Stimulated activated CD8-positive, alpha-beta memory T cell treated with anti-CD3 and anti-CD28 coated beads, Interleukin-7, amount 100 ng/mL, for 24 hours (primary cell): ENCODE data around the gene KCNMB1.
"Not testable (repeated sequence)": the region's sequence is repeated elsewhere in the genome, so short reads cannot be mapped to it uniquely, and the experiment has no call there.

Experiments
- DNase-seq: peaks from one replicate; pipeline ENCODE4 v3.0.0-alpha.2; 2020; ENCODE audit warnings: low read depth

Gene KCNMB1

DNA sequence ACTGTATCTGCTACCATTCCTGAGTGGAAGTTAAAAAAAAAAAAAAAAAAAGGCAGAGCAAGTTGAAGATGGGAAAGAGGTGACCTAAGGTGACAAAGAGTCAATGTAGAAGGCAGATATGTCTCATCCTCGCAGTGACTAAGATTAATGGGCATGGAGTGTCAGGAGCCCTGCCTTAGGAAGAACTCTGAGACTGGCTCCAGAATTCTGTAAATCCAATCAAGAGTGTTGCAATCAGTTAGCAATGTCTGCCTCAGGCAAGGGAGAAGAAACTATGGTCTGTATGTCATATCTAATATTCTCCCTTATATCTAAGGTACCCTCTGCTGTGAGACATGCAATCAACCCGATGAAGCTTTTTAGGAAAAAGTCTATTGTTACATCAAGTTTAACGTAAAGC lies 24.7 kb upstream of the KCNMB1 start:
- DNase-seq: no peak

DNA sequence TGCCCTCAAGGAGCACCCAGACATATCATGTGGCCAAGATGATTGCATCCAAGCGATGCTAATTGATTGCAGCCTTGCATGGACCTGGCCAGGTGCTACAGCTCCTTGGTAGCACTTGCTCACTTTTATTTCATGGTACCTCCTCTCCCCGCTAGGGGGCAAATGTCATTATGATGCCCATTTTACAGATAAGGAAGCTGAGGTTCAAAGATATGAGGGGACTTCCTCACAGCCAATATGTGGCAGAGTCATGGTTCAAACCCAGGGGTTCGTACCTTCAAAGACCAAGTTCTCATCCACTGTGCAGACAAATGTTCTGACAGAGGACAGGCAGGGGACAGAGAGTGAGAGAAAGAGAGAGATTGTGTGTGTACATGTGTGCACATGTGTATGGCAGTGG lies 21.9 kb upstream of the KCNMB1 start:
- no peak for DNase-seq

DNA sequence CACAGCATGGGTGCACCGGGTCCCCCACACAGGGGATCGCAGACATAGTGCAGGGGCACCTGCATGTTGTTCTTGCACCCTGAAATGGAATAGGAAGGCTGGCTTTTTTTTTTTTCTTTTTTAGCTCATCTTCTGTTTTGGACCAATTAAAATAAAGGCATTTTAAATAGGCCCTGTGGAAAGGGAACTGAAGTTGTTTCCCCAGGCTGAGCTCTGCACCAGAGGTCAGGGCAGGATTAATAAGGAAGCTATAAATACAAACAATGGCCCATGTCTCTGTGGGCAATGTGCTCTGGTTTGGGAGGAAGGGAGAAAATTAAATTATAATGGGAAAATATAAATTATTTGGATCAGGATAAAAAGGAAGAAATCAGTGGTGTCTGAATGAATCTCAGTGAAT lies 21.2 kb upstream of the KCNMB1 start:
- DNase-seq: no peak

DNA sequence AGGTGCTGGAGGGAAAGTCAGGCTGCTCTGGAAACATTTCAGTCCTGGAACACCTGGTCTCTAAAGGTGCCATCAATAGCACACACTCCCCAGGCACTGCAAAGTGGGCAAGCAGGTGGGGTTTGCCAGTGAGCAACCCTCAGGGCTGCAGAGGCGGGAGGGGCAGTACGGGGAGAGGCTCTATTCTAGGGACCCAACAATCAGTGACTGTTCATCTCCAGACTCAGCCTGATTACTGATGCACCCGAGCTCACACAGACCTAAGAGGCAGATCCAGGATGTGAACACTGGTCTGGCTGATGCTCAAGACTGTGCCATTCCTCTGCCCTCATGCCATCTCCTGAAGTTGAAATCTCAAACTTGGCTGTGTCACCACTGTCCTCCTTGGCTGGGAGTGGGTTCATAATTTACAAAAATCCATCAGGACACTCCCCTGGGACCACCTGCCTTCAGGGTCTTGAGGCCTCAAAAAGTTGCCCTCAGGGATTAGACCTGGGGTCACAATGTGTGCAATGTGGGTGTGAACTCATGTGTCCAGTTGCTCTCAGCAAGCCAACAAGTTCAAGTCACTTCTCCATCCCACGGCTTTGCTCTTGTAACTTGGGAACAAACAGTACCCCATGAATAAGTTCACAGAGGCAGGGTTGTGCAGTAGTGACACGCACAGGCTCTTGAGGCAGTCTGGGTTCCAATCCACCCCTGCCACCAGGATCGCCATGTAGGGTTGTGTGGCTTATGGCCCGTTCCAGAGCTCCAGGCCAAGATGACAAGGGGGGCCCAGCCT lies 19.9 kb upstream of the KCNMB1 start:
- DNase-seq: no peak

DNA sequence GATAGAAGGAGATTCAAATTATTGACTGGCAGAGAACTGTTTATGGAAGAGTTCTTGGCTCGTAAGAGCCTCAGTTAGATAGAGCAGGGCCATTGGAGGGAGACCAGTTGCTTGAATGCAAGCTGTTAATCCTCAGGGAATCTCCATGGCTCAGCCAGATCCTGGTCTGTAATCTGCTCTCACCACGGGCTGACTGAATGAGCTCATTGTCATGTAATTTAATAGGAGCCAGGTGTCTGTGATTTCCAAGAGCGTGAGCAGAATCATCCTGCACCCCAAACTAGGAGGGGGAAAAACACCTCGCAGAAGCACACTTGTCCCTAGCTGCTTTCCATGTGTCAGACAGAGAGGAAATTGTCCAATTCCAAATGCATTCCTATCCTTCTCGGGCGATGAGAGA lies 19.1 kb upstream of the KCNMB1 start:
- no peak for DNase-seq

DNA sequence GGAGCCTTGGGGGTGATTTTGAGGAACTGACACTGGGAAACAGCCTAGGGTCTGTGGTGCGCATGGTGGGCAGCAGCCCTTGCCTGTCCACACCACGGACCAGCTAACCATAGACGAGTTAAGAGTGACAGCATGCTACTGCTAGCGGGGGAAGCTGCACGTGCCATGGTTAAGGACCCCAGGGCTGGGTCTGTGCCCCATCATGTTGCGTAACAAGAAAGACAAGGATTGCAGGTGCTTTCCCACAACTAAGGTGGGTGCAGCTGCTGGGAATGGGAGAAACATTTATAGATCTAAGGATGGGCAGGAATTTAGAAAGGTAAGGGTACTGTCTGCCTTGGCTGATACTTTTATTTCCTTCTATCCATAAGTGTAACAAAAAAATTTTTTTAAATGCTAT lies 17.9 kb upstream of the KCNMB1 start:
- DNase-seq: no peak

DNA sequence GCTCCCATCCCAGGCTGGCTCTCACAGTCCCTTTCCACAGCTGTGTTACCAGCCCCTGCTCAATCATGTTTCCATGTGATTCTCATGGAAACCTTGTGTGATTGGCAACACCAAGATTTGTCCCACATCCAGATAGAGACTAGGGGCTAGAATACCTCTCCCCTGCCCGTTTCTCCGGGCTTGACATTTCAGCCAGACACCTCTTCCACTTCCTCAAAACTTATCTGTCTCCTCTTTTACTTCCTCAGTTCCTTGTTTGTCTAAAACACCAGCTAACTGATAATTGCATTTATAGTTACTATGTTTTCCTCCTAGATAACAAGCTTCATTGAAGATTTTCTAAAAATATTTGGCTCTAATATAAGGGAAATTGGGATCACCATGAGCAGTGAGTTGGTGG lies 16.6 kb upstream of the KCNMB1 start:
- DNase-seq: no peak

DNA sequence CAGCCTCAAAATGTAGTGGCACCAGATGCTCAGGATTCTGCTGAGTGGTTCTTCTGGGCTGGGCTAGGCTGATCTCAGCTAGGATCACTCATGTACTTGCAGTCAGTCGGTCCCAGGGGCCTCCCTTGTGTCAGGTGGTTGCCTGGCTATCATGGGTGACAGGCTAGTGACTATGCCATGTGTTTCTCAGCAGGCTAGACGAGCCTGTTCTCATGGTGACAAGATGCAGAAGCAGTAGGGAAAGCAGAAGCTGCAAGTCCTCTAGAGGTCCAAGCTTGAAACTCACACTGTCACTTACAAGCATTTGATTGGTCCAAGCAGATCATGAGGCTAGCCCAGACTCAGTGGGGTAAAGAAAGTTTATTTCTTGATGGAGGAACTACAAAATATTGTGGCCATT lies 15.2 kb upstream of the KCNMB1 start:
- no peak for DNase-seq

DNA sequence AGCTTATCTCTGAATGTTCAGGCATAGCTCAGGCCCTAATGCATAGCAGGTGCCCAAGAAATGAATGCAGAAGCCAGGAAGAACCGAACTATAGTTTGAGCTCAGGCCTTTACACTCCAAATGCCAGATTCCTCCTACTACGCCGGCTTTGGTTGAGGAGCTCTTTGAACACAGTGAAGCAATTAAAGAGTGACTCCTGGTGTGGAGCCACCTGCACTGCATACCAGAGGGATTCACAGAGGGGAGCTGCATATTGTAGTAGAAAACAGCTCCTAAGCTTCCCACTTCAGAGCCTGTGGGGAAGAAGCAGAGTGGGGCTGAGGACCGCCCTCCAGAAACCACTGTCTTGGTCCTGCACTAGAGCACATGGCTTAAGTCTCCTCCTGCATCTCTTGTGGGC lies 14.5 kb upstream of the KCNMB1 start:
- DNase-seq: no peak

DNA sequence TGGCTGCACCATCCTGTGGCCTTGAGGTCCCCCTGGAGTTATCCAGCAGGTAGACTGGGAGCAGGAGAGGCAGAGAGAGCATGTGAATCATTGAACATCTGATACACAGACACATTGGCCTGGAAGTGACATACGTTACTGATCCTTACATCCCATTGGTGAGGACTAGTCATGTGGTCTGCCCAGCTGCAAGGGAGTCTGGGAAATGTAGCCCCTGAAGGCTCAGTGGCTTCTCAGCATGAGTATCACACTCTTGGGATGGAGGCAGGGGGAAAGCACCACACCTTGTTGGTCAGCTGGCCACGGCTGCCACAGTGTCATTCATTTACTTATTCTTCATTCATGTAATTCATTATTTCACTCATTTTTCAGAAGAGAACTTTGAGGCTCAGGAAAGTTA lies 13.3 kb upstream of the KCNMB1 start:
- no peak for DNase-seq

DNA sequence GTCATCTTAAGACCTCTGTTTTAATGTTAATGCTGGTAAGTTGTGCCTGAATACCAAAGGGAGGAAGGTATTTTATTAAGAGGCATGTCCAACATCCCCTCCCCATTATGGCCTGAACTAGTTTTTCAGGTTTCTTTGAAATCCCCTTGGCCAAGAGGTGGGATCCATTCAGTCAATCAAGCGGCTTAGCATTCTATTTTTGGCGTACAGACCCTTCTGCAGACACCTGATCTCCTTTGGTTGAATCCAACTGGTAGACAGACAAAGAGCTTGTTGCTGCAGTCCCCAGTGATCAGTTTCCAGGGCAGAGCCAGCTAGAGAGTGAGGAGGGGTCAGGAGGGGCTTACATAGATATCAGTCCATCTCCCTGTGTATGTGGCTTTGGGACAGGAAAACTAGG lies 7.9 kb upstream of the KCNMB1 start:
- DNase-seq: no peak

DNA sequence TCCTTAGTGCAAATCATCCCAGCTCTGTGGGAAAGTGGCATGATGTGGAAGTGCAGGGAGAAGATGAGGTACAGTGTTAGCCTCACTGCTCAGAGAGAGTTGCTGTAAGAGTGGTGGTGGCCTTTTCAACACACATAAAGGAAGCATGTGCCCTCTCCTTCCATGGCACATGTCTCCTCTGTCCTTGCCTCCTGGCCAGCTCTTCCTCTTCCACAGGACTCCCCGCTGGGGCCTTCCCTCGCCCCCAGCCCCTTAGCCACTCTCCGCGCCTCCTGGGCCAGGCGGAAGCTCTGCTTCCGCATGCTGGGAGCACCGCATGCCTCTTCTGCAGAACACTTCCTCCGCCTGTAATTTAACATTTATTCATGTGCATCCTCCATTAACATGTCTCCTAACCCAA lies 4.8 kb upstream of the KCNMB1 start:
- DNase-seq: no peak

DNA sequence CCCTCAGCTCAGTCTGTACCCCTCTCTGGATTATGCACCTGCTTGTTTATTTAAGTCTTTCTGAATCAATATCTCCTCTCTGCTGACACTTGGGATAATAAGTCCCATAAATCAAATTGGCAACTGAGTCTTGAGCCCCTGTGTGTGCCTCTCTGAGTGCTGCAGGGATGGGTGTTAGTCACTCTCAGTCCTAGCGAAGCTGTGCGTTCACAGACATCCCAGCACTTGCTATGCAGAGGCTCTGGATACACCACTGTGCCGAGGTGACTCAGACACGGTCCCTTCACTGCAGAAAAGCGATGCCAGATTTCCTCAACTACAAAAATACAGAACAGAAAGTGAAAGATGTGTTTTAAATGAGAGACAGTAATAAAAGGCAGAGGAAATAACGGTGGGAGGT lies 4.1 kb upstream of the KCNMB1 start:
- no peak for DNase-seq

DNA sequence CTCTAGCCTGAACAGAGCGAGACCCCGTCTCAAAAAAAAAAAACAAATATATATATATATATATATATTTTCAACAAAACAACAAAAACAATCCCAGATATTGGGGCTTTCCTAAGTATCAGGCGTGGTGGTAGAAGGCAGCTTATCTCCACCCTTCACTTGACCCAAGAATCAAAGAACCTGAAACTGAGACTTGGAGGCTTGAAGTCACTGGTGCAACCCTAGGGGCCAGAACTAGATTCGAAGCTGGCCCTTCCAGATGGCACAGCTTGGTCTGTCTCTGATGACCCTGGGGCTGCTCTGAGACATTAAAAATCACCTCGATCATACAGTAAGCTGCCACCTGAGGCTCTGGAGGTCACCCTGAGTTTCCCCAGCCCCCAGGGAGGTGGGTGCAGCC lies 1.3 kb upstream of the KCNMB1 start:
- DNase-seq: no peak

DNA sequence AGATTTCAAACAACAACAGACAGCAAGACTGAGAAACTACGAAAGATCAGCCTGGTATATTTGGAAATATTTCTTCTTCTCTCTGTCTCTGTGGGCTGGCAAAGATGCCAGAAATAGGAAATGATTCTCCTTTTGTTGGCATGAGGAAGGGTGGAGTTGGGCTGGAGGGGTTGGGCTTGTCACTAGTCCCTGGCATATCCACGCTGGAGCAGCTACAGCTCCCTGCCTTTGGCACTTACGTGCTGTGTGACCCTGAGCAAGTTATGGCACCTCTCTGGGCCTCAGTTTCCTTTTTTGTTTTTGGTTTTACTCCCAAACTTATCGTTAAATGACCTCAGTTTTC lies 354 bp upstream of the KCNMB1 start:
- no peak for DNase-seq

DNA sequence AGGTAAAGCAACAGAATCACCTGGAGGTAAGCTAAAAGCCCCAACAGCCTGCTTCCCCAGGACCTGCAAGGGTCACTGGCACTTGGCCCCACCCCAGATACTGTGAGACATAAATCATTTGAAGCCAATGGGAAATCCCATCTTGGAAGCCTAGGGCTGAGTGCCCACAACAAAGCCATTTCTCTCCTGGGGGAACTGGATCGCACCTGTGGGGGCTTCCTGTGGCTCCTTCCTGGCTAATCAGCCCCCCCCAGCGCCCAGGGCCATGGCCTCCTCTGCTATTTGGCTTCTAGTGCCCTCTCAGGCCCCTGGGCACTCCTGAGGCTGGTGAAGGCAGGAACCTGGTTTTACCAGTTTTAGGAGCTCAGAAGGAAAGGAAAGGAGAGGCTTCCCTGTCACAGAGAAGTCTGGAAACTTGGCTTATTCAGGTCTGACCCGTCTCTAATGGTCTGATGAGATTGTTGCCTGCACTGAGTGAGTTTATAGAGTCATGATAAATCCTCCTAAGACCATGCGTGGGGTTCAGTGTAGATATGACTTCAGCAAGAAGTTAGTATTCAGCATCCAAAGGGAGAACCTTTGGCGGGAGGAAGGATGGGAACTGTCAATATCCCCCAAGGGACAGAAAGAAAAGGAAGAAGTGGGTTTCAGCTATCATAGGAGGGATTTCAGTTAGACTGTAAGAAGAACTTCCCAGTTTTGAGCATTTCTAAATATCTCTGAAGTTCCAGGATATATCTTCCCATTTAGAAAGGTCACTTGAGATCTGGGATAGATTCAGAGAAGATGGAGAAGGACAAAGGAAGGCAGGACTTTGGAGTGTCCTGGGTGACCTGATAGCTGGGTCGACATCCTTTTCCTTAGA lies 1.2 kb downstream of the KCNMB1 start:
- no peak for DNase-seq

DNA sequence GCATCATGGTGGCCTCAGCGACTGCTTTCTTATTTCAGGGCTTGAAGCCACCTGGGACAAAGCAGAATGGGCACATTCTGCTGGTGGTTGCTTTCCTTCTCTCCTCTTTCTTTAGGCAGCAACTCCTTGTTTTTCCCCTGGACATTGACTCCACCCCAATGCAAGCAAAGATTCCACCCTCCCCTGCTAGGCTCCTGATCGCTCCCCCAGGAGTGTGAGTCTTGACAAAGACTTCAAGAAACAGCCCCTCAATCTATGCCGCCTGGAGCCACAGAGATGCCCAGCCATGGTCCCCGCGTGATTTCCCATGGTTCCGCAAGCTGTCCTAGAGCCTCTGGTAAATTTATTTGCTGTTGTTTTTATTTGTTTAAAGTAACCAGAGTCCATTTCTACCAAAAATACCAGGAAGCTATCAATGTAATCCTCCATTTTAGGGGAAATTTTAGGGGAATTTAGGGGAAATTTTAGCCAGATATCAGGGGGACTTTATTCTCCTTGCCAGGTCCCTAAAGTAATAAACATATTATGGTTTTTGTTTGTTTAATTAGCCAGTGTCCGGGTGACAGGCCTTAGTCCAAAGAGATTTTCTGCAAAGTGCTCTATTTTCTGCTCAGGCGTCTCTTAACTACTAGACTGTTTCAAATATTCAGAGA lies 2.3 kb downstream of the KCNMB1 start:
- no peak for DNase-seq

DNA sequence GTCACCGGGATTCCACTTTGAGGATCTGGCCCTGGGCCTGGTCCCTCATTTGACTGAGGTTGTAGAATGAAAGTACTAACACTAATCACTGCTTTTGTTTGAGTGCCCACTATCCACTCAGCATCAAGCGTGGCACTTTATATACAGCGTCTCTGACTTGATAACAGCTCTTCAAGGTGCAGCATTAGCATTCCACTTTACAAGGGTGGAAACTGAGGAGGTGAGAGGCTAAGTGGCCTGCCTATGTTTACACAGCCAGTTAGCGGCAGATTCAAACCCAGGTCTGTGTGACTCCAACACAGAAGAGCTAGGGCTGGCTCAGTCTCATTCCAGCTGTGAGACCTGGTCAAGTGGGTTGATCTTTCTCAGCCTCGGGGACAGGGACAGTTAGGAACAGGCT lies 5.9 kb downstream of the KCNMB1 start:
- no peak for DNase-seq

DNA sequence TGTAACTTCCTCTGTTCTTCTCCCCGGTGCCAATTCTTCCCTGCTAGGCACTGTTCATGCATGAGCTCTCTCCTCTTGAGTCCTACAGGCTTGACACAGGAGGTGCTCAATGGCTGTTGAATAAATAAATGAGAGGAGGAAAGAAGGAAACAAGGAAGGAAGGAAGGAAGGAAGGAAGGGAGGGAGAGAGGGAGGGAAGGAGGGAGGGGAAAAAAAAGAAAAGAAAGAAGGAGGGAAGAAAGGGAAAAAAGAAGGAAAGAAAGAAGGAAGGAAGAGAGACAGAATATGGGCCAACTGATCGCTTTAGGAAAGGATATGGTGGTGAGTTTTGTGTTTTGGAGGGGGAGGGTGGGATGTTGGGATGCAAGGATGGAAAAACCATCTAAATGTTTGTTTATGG lies 6.4 kb downstream of the KCNMB1 start:
- DNase-seq: no peak

DNA sequence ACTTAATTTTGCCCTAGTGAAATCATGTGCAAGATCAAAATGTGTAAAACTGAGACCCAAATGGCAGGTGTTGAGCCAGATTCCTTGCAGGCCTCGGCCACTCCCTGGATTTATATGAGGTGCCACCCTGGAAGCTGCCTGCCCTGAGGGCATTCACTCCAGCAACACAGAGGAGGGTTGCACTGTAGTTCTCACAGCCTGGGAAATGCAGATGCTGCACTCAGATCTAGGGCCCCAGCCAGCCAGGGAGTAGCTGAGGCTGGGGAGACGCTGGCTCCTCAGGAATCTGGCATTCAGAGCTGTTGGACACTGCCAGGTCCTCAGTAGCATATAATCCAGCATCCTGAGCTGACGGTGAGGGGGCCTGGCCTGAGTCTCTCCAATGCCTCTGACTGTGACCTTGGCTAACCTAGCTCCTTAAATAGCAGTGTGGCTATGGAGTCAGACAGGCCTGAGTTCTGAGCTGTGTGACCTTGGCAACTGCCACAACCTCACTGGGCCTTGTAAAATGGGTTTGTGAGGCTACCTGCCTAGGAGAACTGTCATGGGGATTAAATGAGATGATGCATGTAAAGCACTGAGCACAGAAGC lies 8.7 kb downstream of the KCNMB1 start:
- DNase-seq: no peak

DNA sequence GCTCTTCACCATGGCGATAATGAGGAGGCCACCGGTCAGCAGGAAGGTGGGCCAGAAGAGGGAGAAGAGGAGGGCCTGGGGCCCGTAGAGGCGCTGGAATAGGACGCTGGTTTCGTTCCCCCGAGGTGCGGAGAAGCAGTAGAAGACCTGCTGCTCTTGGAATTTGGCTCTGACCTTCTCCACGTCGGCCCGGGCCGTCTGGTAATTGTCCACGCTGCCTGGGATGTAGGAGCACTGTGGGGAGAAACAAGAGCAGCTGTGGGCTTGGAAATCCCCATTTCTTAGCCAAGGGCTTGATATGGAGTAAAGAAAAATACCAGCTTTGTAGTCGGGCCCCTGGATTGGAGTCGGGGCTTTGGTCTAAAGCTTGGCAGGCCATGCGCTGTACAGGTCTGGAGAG lies 10.4 kb downstream of the KCNMB1 start:
- DNase-seq: no peak

DNA sequence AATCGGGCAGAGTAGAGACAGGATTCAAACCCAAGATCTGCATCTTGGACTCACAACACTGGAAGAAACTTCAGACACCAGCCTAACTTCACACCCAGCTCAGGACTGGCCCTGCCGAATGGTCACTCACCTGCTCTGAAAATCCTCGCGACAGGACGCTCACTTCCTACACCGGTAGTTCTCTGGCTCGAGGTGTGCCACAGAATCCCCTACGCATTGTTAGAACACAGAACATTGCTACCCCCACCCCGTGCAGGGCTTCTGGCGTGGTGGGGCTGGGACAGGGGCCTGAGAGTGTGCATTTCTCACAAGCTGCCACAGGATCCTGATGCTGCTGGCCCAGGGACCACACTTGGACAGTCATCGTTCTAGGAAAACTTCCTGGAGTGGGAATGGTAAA lies 12.1 kb downstream of the KCNMB1 start:
- DNase-seq: no peak

DNA sequence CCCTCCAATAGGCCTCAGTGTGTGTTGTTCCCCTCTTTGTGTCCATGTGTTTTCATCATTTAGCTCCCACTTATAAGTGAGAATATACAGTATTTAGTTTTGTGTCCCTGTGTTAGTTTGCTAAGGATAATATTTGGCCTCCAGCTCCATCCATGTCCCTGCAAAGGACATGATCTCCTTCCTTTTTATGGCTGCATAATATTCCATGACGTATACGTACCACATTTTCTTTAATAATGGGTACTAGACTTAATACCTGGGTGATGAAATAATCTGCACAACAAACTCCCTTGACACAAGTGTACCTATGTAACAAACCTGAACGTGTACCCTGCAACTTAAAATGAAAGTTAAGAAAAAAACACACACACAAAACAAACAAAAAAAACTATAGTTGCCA lies 12.6 kb downstream of the KCNMB1 start:
- DNase-seq: not testable (repeated sequence)
